Measurements from ENCODE around the gene NYAP2.

DNA sequence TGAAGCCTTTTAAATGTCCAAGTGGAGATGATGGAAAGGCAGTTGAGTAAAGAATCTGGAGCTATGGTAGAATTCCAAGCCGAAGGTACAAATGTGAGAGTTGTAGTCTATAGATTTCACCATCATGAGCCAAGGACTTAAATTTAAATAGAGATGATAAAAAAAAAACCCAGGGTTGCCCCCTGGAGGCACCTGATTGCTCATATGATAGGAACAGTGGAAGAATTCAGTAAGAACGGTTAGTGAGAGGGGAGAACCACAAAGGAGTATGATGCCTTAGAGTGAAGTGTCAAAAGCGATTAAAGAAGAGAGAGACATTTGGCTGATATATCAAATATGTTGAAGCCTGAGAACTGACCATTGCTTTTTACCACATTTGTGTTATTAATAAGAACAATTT lies 11.9 kb downstream of the NYAP2 start:
- TF ChIP-seq POLR2AphosphoS5 (IDR thresholded peaks at IDR 0.05; ENCODE audit: low read depth, low read length) (no peak), POLR2A (IDR thresholded peaks at IDR 0.05; ENCODE audit: borderline replicate concordance, extremely low read depth, insufficient read depth, insufficient read length) (no peak), YY1 (IDR thresholded peaks at IDR 0.05; ENCODE audit: extremely low read depth, insufficient replicate concordance, low read depth, low read length) (no peak), CTCF (IDR thresholded peaks at IDR 0.05 in 2 of 3, conservative IDR thresholded peaks at IDR 0.05 in 1 of 3; ENCODE audit: borderline replicate concordance in 1 of 3, insufficient read depth in 1 of 3, low read depth in 2 of 3, low read length in 2 of 3) (peak in 2 of 3 experiments; percentile 20 to 29; a peak in 3 of 6 replicates), REST (IDR thresholded peaks at IDR 0.05; ENCODE audit: low read depth) (no peak), ZNF274 (IDR thresholded peaks at IDR 0.05; ENCODE audit: low read depth, low read length) (no peak), EZH2phosphoT487 (IDR thresholded peaks at IDR 0.05; ENCODE audit: borderline replicate concordance) (no peak), EZH2 (IDR thresholded peaks at IDR 0.05) (no peak), SIN3A (IDR thresholded peaks at IDR 0.05; ENCODE audit: low read depth) (no peak), FOSL1 (IDR thresholded peaks at IDR 0.05; ENCODE audit: low read depth) (no peak), EGR1 (IDR thresholded peaks at IDR 0.05; ENCODE audit: low read depth) (no peak), TCF7L2 (IDR thresholded peaks at IDR 0.05; ENCODE audit: borderline replicate concordance, extremely low read depth, insufficient read depth, insufficient read length) (no peak)
- TF ChIP-seq, protein P1, sequence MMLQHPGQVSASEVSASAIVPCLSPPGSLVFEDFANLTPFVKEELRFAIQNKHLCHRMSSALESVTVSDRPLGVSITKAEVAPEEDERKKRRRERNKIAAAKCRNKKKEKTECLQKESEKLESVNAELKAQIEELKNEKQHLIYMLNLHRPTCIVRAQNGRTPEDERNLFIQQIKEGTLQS (IDR thresholded peaks at IDR 0.05) = no peak
- TF ChIP-seq, protein P2, sequence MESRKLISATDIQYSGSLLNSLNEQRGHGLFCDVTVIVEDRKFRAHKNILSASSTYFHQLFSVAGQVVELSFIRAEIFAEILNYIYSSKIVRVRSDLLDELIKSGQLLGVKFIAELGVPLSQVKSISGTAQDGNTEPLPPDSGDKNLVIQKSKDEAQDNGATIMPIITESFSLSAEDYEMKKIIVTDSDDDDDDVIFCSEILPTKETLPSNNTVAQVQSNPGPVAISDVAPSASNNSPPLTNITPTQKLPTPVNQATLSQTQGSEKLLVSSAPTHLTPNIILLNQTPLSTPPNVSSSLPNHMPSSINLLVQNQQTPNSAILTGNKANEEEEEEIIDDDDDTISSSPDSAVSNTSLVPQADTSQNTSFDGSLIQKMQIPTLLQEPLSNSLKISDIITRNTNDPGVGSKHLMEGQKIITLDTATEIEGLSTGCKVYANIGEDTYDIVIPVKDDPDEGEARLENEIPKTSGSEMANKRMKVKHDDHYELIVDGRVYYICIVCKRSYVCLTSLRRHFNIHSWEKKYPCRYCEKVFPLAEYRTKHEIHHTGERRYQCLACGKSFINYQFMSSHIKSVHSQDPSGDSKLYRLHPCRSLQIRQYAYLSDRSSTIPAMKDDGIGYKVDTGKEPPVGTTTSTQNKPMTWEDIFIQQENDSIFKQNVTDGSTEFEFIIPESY (IDR thresholded peaks at IDR 0.05; ENCODE audit: extremely low read depth, insufficient replicate concordance, low read length) = no peak

Measured in HCT116 (cell line).